ENCODE data around the gene SYT15.

SYT15 gene

GRCh38 chr10:46545861-46546590 is 32.9 kb upstream of the SYT15 start:
- DNase-seq = no peak

- peak in 1 of 4 experiments; percentile 1 for DNase-seq
These were observed 32.1 kb upstream of the SYT15 start for GRCh38 chr10:46546591-46547540.

- peak in 1 of 4 experiments; percentile 1 for DNase-seq
These were observed 31.1 kb upstream of the SYT15 start for GRCh38 chr10:46547541-46548497.

DNA sequence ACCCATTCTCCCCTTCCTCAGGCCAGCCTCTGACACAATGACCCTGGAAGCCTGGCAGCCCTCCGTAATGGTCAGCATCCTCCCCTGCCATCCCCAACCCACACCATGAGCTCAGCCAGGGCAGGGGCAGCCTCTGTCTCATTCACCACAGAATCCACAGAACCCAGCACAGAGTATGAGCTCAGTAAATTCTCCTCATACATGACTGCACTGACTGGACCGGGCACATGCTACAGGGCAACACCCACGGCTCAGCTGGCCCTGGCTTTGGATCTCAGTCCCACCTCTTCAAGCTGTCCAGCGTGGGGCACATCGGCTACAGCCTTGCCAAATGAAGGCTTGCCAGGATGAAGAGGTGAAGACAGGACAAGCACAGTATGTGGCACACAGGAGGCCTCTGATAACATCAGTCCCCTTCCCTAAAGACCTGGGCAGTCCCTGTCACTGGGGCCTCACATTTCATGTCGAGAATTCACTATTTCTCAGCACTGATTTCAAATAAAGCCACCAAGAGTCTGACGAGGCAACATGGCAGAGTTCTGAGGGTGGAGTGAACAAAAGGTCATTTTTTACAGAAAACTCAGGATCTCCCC is 30.3 kb upstream of the SYT15 start:
- DNase-seq = peak in 1 of 4 experiments; percentile 2

GRCh38 chr10:46549171-46550075 is 29.5 kb upstream of the SYT15 start:
- DNase-seq = peak in 1 of 4 experiments; percentile 2

DNA sequence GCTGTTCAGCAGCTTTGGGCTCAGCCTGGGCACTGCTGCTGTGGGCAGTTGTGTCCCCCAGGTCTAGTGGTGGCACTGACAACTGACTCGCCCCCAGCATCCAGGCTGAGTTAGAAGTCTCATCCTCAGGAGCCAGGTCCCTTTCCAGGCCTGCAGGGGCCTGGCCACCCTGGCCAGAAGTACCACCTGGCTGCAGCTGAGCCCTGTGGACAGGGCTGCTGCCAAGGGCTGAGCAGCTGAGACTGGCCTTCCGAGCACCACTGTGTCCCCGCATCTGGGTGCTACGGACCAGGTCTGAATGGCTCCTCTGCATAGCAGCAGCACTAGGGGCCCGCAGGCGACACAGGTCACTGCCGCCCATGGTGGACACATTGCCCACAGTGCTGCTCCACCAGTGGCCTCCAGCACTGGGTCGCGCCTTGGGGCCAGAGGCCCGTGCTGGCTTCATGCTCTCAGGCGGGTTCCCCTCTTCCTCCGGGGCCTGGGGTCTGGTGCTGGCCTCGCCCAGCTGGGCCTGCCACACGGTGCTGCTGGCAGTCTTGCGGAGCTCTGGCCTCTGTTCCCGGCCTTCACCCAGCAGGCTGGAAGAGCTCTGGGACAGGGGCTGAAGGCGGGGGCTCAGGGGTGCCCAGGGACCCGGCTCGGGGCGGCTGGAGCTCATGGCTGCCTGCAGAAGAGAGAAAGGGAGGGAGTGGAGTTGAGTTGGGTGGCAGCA is 28.7 kb upstream of the SYT15 start:
- peak in 1 of 4 experiments; percentile 2 for DNase-seq

DNA sequence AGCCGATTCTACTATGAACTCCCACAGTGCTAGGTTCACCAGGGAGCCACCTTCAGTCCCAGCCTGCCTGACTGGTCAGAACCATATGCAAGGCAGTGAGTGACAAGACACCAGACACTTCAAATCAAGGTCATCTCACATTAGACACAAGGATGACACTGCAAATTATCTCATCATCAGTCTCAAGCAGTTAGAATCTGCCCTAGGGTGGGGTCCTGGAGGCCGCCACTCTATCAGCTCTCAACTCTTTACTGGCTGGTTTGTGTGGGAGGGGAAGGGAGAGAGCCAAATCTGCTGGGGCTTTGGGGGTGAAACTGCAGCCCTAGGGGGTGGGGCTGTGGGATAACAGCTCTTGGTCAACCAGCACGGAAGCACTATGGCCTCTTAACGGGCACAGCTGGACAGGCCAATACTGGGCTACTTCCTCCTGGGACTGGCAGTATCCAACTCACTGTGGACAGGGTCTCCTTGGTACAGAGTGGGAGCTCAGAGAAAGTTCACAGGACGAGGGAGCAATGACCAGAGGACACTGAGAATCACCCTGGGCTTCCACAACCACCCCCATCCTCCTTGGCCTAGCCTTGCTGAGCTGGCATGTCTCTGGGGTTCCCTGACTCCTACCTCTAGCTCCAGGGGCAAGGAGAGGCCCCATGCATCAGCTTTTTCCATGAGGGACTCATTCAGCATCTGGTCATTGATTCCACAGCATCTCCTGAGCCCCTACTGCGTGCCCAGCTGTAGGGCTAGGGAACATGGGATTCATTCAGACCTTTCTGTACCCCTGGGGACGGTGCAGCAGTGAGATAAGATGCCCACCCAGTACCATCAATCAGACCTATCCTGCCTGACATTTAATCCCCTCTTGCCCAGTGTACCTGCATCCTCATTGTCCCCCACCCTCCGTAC is 27.9 kb upstream of the SYT15 start:
- peak in 1 of 4 experiments; percentile 2 for DNase-seq

GRCh38 chr10:46551701-46552525 is 27.0 kb upstream of the SYT15 start:
- DNase-seq = peak in 1 of 4 experiments; percentile 3

GRCh38 chr10:46552526-46553237 is 26.2 kb upstream of the SYT15 start:
- DNase-seq = peak in 1 of 4 experiments; percentile 2

GRCh38 chr10:46553238-46554049 is 25.5 kb upstream of the SYT15 start:
- peak in 1 of 4 experiments; percentile 2 for DNase-seq

GRCh38 chr10:46554166-46554781 is 24.7 kb upstream of the SYT15 start:
- peak in 1 of 4 experiments; percentile 3 for DNase-seq

DNA sequence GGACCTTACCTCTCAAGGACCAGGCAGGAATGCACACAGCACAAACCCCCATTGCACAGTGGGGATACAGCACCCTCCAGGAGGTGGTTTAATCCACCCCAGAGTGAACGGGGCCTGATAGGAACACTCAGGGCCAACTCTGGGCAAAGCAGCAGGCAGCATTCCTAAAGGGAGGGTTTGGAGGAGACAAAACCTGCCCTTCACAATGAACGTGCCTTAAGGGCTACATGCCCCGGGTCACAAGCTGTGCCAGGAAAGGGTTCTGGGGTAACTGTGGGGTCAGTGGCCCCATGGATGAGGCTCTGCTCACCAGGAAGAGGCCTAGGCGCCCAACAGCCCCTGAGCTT is 23.6 kb upstream of the SYT15 start:
- DNase-seq = peak in 1 of 4 experiments; percentile 2

DNA sequence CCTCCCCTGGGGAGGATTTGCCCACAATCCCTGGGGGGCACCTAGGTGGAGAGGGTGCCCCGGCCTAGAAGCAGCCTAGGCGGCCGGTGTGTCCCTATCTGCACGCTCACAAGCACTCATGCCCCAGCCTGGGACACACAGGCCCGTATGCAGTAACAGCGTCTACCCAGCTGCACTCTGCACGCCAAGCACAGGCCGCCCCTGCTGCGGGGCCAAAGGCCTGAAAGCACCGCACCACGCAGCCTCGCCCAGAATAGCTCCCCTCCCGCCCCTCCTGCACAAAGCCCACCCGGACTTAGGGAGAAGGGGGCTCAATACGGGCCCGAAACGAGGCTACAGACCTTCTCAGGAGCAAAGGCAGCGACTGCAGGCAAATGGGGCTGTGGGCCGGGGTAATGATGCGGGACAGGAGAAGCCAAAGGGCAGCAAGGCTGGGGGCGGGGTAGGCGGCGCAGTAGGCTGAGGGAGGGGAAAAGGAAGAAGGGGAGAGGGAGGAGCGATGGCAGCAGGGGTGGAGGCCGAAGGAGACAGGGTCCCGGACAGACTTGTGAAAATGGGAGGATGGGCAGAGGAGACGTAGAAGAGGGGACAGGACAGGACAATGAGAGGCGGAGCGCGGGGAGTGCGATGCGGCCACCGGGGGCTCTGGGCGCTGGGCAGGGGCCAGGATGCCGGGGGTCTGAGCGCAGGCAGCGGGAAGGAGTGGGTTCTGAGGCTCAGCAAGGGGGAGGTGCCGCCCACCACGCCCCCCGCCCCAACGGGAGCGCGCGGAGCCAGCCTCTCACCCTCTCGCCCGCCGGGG is 23.0 kb upstream of the SYT15 start:
- DNase-seq = peak in 1 of 4 experiments; percentile 13

DNA sequence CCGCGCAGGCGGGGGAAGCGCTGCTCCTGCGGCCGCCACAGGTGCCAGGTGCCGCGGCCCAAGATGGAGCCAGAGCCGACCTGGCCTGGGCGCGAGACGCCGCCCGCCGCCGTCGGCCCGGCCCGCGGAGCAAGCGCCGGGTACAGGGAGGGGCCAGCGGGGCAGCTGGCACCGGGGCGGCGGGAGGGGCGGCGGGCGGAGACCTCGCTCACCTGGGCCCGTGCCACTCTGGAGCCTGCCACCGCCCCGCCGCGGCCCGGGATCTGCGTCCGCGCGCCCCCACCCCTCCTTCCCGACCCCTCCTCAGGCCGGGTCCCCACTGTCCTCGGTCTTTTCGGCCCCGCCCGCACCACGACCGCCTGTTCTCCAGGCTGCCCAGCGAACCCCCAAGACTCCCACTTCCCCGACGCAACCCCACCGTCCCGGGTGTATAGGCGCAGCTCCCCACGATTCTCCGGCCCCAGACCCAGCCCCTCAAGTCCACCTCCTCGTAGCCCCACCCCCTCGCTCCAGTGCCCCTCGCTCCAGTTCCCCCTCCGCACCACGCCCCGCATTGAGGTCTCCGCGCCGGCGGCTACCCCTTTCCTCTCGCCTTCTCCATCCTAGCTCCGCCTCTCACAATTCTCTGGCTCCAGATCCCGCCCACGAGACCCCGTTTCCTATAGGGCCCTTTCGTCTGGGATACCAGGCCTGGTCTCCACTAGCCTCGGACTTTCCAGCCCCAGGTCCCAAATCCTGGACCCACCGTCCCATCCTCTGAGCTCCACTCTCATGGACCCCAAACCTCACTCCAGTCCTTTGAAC is 22.2 kb upstream of the SYT15 start, which contains the start of gene GPRIN2:
Gene GPRIN2, minus strand, starts transcription at position 144 of the 804 bp plus-strand sequence. CDS start 5,922 bp downstream, outside the sequence.
- peak in 1 of 4 experiments; percentile 13 for DNase-seq
